ENCODE results near the gene OSBPL10. TPM values are rescaled to one million over a fixed set of nuclear protein-coding genes. Genes with fewer than 3 reads are reported as not detected.

The OSBPL10 gene
- total RNA-seq, 1 donor from 2014 or later = 3.8 TPM

DNA sequence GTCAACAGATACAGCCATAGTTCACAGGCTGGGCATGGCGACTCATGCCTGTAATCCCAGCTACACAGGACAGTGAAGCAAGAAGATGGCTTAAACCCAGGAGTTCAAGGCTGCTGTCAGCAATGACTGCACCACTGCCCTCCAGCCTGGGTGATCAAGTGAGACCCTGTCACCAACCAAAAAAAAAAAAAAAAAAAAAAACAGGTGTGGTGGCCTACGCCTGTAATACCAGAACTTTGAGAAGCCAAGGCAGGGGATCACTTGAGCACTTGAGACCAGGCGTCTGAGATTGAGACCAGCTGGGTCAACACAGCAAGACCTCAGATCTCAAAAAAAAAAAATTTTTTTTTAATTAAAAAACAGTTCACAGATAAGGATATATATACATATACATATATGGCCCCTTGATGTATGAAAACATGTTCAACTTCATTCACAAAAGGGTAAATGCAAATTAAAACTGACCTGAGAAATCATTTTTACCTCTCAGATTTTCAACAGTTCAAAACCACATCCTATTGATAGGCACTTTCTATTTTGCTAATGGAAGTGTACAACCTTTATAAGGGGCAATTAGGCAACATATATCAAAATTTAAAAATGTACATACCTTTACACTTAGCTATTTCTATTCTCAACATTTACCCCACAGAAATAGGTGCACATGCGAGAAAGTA is 51.1 kb downstream of the OSBPL10 start:
- Mint-ChIP-seq H3K27ac (ENCODE audit: unreplicated experiment) (no peak overlapping the region), H3K27me3 (ENCODE audit: unreplicated experiment) (no peaks in the 10 kb centered on the region), H3K36me3 (ENCODE audit: unreplicated experiment) (no peaks in the 10 kb centered on the region), H3K9me3 (ENCODE audit: unreplicated experiment) (no peaks in the 10 kb centered on the region), H3K4me1 (ENCODE audit: low read depth, unreplicated experiment) (no peaks in the 10 kb centered on the region), H3K4me3 (ENCODE audit: unreplicated experiment) (no peak overlapping the region)
- TF ChIP-seq CTCF (IDR thresholded peaks at IDR 0.05; ENCODE audit: partially characterized antibody, unreplicated experiment) = no peak
- no peak for DNase-seq

GRCh38 chr3:31927811-31928210 is 53.3 kb downstream of the OSBPL10 start:
- DNase-seq = no peak
- H3K36me3 Mint-ChIP-seq (ENCODE audit: unreplicated experiment) = no peaks in the 10 kb centered on the region
- H3K9me3 Mint-ChIP-seq (ENCODE audit: unreplicated experiment) = no peaks in the 10 kb centered on the region
- H3K27me3 Mint-ChIP-seq (ENCODE audit: unreplicated experiment) = no peaks in the 10 kb centered on the region
- TF ChIP-seq CTCF (IDR thresholded peaks at IDR 0.05; ENCODE audit: partially characterized antibody, unreplicated experiment) = no peak
- H3K4me3 Mint-ChIP-seq (ENCODE audit: unreplicated experiment) = no peak overlapping the region
- no peaks in the 10 kb centered on the region for H3K4me1 Mint-ChIP-seq (ENCODE audit: low read depth, unreplicated experiment)
- H3K27ac Mint-ChIP-seq (ENCODE audit: unreplicated experiment) = no peak overlapping the region

- Mint-ChIP-seq H3K27me3 (ENCODE audit: unreplicated experiment) (no peaks in the 10 kb centered on the region), H3K4me3 (ENCODE audit: unreplicated experiment) (no peak overlapping the region), H3K9me3 (ENCODE audit: unreplicated experiment) (no peaks in the 10 kb centered on the region), H3K4me1 (ENCODE audit: low read depth, unreplicated experiment) (no peaks in the 10 kb centered on the region), H3K27ac (ENCODE audit: unreplicated experiment) (no peak overlapping the region), H3K36me3 (ENCODE audit: unreplicated experiment) (no peaks in the 10 kb centered on the region)
- no peak for DNase-seq
- TF ChIP-seq CTCF (IDR thresholded peaks at IDR 0.05; ENCODE audit: partially characterized antibody, unreplicated experiment) = no peak
Measured at GRCh38 chr3:31926543-31926942, 54.5 kb downstream of the OSBPL10 start.

DNA sequence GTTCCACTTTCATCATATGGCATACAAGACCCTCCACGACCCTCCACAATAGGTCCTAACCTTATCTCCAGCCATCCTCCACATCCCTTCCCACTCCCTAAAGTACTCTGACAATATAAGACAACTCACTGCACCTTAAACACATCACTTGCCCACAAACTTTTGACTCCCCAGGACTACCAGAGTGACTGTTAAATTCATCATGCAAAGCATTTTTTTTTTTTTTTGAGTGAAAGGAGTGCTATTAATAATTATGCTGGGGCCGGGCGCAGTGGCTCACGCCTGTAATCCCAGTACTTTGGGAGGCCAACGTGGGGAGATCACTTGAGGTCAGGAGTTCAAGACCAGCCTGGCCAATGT is 55.8 kb downstream of the OSBPL10 start:
- no peaks in the 10 kb centered on the region for H3K9me3 Mint-ChIP-seq (ENCODE audit: unreplicated experiment)
- no peak overlapping the region for H3K27ac Mint-ChIP-seq (ENCODE audit: unreplicated experiment)
- DNase-seq = no peak
- H3K4me3 Mint-ChIP-seq (ENCODE audit: unreplicated experiment) = no peak overlapping the region
- H3K4me1 Mint-ChIP-seq (ENCODE audit: low read depth, unreplicated experiment) = no peaks in the 10 kb centered on the region
- no peaks in the 10 kb centered on the region for H3K36me3 Mint-ChIP-seq (ENCODE audit: unreplicated experiment)
- TF ChIP-seq CTCF (IDR thresholded peaks at IDR 0.05; ENCODE audit: partially characterized antibody, unreplicated experiment) = no peak
- no peaks in the 10 kb centered on the region for H3K27me3 Mint-ChIP-seq (ENCODE audit: unreplicated experiment)

DNA sequence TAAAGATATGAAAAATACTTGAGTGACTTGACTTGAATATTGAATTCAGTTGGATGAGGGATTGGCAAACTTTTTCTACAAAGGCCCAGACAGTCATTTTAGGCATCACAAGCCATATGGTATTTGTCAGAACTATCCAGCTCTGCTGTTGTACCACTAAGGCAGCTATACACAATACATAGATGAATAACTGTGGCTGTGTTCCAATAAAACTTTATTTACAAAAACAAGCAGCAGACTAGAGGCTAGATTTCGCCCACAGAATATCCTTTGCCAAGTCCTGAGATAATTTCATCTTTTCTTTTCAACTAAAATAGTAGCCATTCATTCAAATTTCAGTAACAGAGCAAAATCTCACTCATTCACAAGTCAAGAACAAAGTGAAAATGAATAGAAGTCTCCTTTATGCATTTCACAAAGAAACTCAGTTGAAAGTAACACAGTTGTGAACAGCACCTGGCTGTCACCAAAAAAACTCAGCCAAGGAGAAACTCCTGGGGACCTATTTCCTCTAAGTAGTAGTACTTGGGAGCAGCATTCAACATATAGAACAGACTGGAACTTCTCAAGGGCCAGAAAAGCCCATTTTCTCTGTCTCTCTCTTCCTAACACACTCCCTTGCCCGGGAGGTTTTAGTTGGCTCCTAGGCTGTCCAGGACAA is 56.3 kb downstream of the OSBPL10 start:
- H3K4me1 Mint-ChIP-seq (ENCODE audit: low read depth, unreplicated experiment) = no peaks in the 10 kb centered on the region
- no peak overlapping the region for H3K27ac Mint-ChIP-seq (ENCODE audit: unreplicated experiment)
- H3K4me3 Mint-ChIP-seq (ENCODE audit: unreplicated experiment) = no peak overlapping the region
- H3K36me3 Mint-ChIP-seq (ENCODE audit: unreplicated experiment) = no peaks in the 10 kb centered on the region
- H3K9me3 Mint-ChIP-seq (ENCODE audit: unreplicated experiment) = no peaks in the 10 kb centered on the region
- TF ChIP-seq CTCF (IDR thresholded peaks at IDR 0.05; ENCODE audit: partially characterized antibody, unreplicated experiment) = no peak
- no peak for DNase-seq
- no peaks in the 10 kb centered on the region for H3K27me3 Mint-ChIP-seq (ENCODE audit: unreplicated experiment)

All from glutamatergic neuron (in vitro differentiated cells).